Keratinocyte (primary cell): ENCODE data around the gene UGT1A1.
"Not testable (repeated sequence)": the region's sequence is repeated elsewhere in the genome, so short reads cannot be mapped to it uniquely, and the experiment has no call there.

ENCODE experiments used
- CTCF ChIP-seq, 3 experiments: IDR thresholded peaks in 1 of 3; conservative IDR thresholded peaks in 1 of 3; optimal IDR thresholded peaks in 1 of 3; 2 replicates in 2 of 3; 3 replicates in 1 of 3; pipeline versions ENCODE3 to v1.5.1; 2011; ENCODE audit warnings: low read length in 3 of 3, mild to moderate bottlenecking in 3 of 3, moderate library complexity in 2 of 3, control low read depth in 1 of 3, inconsistent platforms in 1 of 3; ENCODE audit not compliant: insufficient read depth in 2 of 3; ENCODE audit errors: extremely low read depth in 1 of 3
- EZH2 ChIP-seq: IDR thresholded peaks from one replicate; pipeline ENCODE4 v1.6.1; 2012; ENCODE audit warnings: inconsistent platforms, mild to moderate bottlenecking, low read length, moderate library complexity

- not testable (repeated sequence) for TF ChIP-seq CTCF (optimal IDR thresholded peaks at IDR 0.05 in 1 of 3, IDR thresholded peaks at IDR 0.05 in 1 of 3, conservative IDR thresholded peaks at IDR 0.05 in 1 of 3; ENCODE audit: extremely low read depth in 1 of 3, insufficient read depth in 2 of 3, low read length in 3 of 3); EZH2
Observed at GRCh38 chr2:233751212-233752009, 8.7 kb upstream of the UGT1A1 start.
